ENCODE results near the gene EHF. TPM values are rescaled to one million over a fixed set of nuclear protein-coding genes. Genes with fewer than 3 reads are reported as not detected.

The EHF gene
- polyA plus RNA-seq, 1 donor (not counting 4 experiments of a cell fraction or from before 2014, with no cell fraction given) = 64.2 TPM

GRCh38 chr11:34621876-34622275 lies 983 bp downstream of the EHF start:
- Histone ChIP-seq H3K4me3 (ENCODE audit: control insufficient read depth in 2 of 3, extremely low read depth in 1 of 3, insufficient read depth in 2 of 3, low read depth in 1 of 3, low read length in 3 of 3) (peak overlapping the region; percentile 46 to 90 (median 79)), H4K20me1 (ENCODE audit: control insufficient read depth, extremely low read depth, insufficient read depth, low read length) (no peaks in the 10 kb centered on the region), H3K27ac (ENCODE audit: control insufficient read depth, insufficient read depth, low read length) (peak overlapping the region; percentile 99), H3K9me1 (ENCODE audit: control insufficient read depth, extremely low read depth, insufficient read depth, low read length) (no peaks in the 10 kb centered on the region), H3K4me1 (ENCODE audit: control insufficient read depth, extremely low read depth, insufficient read depth, low read length) (peaks cover 59% of the 10 kb centered on the region), H3K79me2 (ENCODE audit: control insufficient read depth, insufficient read depth, low read length) (peaks cover 57% of the 10 kb centered on the region), H3K4me2 (ENCODE audit: control insufficient read depth, extremely low read depth, insufficient read depth, low read depth, low read length) (peak overlapping the region; percentile 94), H3K9ac (ENCODE audit: control insufficient read depth, extremely low read depth, insufficient read depth, low read length) (peak overlapping the region; percentile 98), H3K27me3 (ENCODE audit: control insufficient read depth, extremely low read depth, insufficient read depth, low read length) (no peaks in the 10 kb centered on the region), H2AFZ (ENCODE audit: control insufficient read depth, low read length) (no peak overlapping the region), H3K36me3 (ENCODE audit: control insufficient read depth in 2 of 2, extremely low read depth in 1 of 2, insufficient read depth in 2 of 2, low read length in 2 of 2) (peaks cover 2 to 15% of the 10 kb centered on the region in 2 experiments), H3K9me3 (ENCODE audit: control insufficient read depth, low read depth, low read length) (no peaks in the 10 kb centered on the region)
- FAIRE-seq = peak; percentile 87
- TF ChIP-seq CTCF (optimal IDR thresholded peaks at IDR 0.05 in 1 of 3, IDR thresholded peaks at IDR 0.05 in 1 of 3, conservative IDR thresholded peaks at IDR 0.05 in 1 of 3; ENCODE audit: extremely low read depth in 1 of 3, insufficient read depth in 2 of 3, low read length in 3 of 3) = no peak
- no peak for TF ChIP-seq EZH2 (IDR thresholded peaks at IDR 0.05; ENCODE audit: low read length)
- DNase-seq (ENCODE audit: low read depth, low spot score) = no peak
- dilution Hi-C loops (cut with MboI; ENCODE audit: extremely low pct_ligation_motif_present, low sequenced_read_pairs) = no loop called here

- Histone ChIP-seq H3K9me3 (ENCODE audit: control insufficient read depth, low read depth, low read length) (no peaks in the 10 kb centered on the region), H3K4me1 (ENCODE audit: control insufficient read depth, extremely low read depth, insufficient read depth, low read length) (peaks cover 69% of the 10 kb centered on the region), H4K20me1 (ENCODE audit: control insufficient read depth, extremely low read depth, insufficient read depth, low read length) (no peaks in the 10 kb centered on the region), H2AFZ (ENCODE audit: control insufficient read depth, low read length) (no peak overlapping the region), H3K4me3 (ENCODE audit: control insufficient read depth in 2 of 3, extremely low read depth in 1 of 3, insufficient read depth in 2 of 3, low read depth in 1 of 3, low read length in 3 of 3) (peak overlapping the region; percentile 46 to 90 (median 61)), H3K9ac (ENCODE audit: control insufficient read depth, extremely low read depth, insufficient read depth, low read length) (peak overlapping the region; percentile 98), H3K27ac (ENCODE audit: control insufficient read depth, insufficient read depth, low read length) (peak overlapping the region; percentile 99), H3K27me3 (ENCODE audit: control insufficient read depth, extremely low read depth, insufficient read depth, low read length) (no peaks in the 10 kb centered on the region), H3K79me2 (ENCODE audit: control insufficient read depth, insufficient read depth, low read length) (peaks cover 72% of the 10 kb centered on the region), H3K9me1 (ENCODE audit: control insufficient read depth, extremely low read depth, insufficient read depth, low read length) (peaks cover 2% of the 10 kb centered on the region), H3K4me2 (ENCODE audit: control insufficient read depth, extremely low read depth, insufficient read depth, low read depth, low read length) (peak overlapping the region; percentile 94), H3K36me3 (ENCODE audit: control insufficient read depth in 2 of 2, extremely low read depth in 1 of 2, insufficient read depth in 2 of 2, low read length in 2 of 2) (peaks cover 2 to 16% of the 10 kb centered on the region in 2 experiments)
- FAIRE-seq (no peak), DNase-seq (ENCODE audit: low read depth, low spot score) (no peak)
- TF ChIP-seq EZH2 (IDR thresholded peaks at IDR 0.05; ENCODE audit: low read length) (no peak), CTCF (optimal IDR thresholded peaks at IDR 0.05 in 1 of 3, IDR thresholded peaks at IDR 0.05 in 1 of 3, conservative IDR thresholded peaks at IDR 0.05 in 1 of 3; ENCODE audit: extremely low read depth in 1 of 3, insufficient read depth in 2 of 3, low read length in 3 of 3) (no peak)
- dilution Hi-C loops (cut with MboI; ENCODE audit: extremely low pct_ligation_motif_present, low sequenced_read_pairs) = no loop called here
These were observed 2.6 kb downstream of the EHF start for GRCh38 chr11:34623463-34623862.

Measured in keratinocyte (primary cell).